Epithelial cell of prostate (primary cell): ENCODE measurements around the gene BICRAL.
"Not testable (repeated sequence)": the region's sequence is repeated elsewhere in the genome, so short reads cannot be mapped to it uniquely, and the experiment has no call there.

Source experiments
- DNase-seq: peaks from one replicate; pipeline ENCODE4 v3.0.0-alpha.2; 2011; ENCODE audit warnings: low read depth, low spot score
- H3K27ac ChIP-seq: fragments of 450-650 bp; 2 replicates; pipeline ENCODE4 v1.5.1; 2017; ENCODE audit warnings: mild to moderate bottlenecking

The BICRAL gene

DNA sequence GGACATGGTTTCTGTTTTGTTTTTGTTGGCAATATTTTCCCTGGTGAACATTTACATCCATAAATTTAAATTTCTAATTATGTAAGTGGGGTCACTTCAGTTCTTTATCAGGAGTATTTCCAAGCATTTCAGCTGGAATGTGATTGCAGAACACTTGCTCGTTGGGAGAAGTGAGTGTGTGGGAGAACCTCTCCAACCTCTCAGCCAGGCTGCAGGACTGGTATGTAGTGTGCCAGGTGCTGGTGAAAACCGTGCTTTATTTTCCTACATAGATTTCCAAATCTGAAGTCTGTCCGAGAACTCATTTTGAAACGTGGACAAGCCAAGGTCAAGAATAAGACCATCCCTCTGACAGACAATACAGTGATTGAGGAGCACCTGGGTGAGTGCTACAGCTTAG lies 103.8 kb downstream of the BICRAL start:
- H3K27ac ChIP-seq: no peak overlapping the region
- DNase-seq: no peak

- peak overlapping the region; percentile 100 for H3K27ac ChIP-seq
- not testable (repeated sequence) for DNase-seq
Measured at GRCh38 chr6:42888201-42888600, 106.3 kb downstream of the BICRAL start.

- no peak for DNase-seq
- peak overlapping the region; percentile 100 for H3K27ac ChIP-seq
Measured at GRCh38 chr6:42889815-42890214, 108.0 kb downstream of the BICRAL start.

GRCh38 chr6:42890311-42891198 lies 108.7 kb downstream of the BICRAL start:
- peak; percentile 92 for DNase-seq

DNA sequence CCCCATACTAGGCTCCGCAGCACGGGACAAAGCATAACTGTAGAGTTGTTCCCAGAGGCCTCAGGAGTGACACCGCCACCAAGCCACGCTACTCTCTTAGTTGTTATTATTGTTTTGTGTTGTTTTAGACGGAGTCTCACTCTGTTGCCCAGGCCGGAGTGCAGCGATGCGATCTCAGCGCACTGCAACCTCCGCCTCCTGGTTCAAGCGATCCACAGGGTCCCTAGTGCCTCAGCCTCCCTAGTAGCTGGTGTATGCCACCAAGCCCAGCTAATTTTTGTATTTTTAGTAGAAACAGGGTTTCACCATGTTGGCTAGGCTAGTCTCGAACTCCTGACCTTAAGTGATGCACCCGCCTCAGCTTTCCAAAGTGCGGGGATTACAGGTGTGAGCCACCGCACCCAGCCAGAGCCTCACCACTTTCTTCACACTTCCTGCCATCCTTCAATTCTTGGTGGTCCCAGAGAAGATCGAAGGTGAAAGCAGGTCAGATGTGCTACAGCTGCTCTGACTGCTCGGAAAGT lies 109.4 kb downstream of the BICRAL start:
- H3K27ac ChIP-seq: peak overlapping the region; percentile 100
- no peak for DNase-seq

More at GRCh38 chr6:42890311-42891198, 108.7 kb downstream of the BICRAL start:
- H3K27ac ChIP-seq: peak overlapping the region; percentile 100

- DNase-seq, H3K27ac ChIP-seq: not testable (repeated sequence)
Measured at GRCh38 chr6:42894041-42894828, 112.4 kb downstream of the BICRAL start.

DNA sequence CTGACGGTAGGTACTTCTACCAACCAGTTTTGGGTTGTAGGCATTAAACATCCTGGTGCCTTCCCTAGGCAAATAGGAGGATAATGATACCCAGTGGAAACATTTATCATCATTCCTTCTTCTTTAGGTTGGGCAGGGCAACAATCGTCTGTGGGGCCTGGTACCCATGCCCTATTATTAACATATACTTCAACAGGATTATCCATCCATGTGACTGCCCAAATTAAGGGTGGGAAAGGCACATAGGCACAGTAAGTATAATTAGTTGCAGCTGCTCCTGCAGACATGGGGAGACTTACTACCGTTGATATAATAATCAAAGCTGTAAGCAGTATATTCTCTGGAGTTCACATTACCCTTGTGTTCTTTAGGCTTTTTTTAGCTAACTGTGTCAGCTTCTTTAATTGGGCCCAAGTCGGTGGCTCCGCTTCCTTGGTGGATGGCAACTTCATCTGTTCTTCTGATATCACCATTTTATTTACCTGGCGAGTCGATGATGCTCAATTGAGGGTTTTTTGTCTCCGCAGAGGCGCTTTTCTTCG lies 114.4 kb downstream of the BICRAL start:
- no peak for DNase-seq
- no peak overlapping the region for H3K27ac ChIP-seq

DNA sequence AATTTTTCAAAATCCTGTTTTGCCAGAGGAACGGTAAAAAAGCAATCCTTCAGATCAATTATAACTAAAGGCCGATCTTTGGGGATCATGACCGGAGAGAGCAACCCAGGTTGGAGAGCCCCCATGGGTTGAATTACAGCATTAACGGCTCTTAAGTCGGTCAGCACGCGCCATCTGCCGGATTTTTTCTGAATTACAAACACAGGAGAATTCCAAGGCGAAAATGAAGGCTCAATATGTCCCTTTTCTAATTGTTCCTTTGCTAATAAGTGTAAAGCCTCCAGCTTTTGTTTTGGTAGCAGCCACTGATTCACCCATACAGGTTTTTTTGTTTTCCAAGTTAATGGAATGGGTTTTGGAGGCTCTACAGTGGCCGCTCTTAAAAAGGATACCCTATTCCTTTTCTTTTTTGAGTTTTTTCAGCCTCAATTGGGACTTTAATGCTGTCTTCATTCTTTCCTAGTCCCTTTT lies 117.1 kb downstream of the BICRAL start:
- DNase-seq: no peak
- no peak overlapping the region for H3K27ac ChIP-seq

GRCh38 chr6:42899871-42900270 lies 118.0 kb downstream of the BICRAL start:
- no peak overlapping the region for H3K27ac ChIP-seq

GRCh38 chr6:42901538-42901957 lies 119.7 kb downstream of the BICRAL start:
- peak; percentile 14 for DNase-seq

More at GRCh38 chr6:42899871-42900270, 118.0 kb downstream of the BICRAL start:
- DNase-seq: no peak

DNA sequence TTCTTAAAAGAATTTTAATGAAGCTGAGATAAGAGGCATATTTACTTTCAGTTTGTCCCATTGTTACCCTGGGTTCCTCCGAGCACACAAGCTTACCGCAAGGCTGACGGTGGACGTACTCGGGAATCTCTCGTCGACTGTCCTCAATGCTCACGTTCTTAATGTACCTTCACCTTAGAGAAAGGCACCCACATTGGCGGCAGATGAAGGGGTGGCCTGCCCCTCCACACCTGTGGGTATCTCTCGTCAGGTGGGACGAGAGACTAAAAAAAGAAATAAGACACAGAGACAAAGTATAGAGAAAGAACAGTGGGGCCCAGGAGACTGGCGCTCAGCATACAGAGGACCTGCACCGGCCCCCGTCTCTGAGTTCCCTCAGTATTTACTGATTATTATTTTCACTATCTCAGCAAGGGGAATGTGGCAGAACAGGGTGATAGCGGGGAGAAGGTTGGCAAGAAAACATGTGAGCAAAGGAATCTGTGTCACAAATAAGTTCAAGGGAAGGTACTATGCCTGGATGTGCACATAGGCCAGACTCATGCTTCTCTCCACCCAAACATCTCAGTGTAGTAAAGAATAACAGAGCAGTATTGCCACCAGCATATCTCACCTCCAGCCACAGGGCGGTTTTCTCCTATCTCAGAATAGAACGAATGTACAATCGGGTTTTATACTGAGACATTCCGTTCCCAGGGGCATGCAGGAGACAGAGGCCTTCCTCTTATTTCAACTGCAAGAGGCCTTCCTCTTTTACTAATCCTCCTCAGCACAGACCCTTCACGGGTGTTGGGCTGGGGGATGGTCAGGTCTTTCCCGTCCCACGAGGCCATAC lies 120.8 kb downstream of the BICRAL start:
- not testable (repeated sequence) for H3K27ac ChIP-seq, DNase-seq

More at GRCh38 chr6:42901538-42901957, 119.7 kb downstream of the BICRAL start:
- H3K27ac ChIP-seq: no peak overlapping the region

DNA sequence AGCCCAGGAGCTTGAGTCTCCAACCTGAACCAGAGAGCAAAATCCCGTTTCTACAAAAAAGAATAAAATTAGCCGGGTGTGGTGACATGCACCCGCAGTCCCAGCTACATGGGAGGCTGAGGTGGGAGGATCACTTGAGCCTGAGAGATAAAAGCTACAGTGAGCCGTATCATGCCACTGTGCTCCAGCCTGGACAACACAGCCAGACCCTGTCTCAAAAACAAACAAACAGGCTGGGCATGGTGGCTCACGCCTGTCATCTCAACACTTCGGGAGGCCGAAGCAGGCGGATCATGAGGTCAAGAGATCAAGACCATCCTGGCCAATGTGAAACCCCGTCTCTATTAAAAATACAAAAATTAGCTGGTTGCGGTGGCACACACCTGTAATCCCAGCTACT lies 122.6 kb downstream of the BICRAL start:
- no peak overlapping the region for H3K27ac ChIP-seq
- DNase-seq: no peak

DNA sequence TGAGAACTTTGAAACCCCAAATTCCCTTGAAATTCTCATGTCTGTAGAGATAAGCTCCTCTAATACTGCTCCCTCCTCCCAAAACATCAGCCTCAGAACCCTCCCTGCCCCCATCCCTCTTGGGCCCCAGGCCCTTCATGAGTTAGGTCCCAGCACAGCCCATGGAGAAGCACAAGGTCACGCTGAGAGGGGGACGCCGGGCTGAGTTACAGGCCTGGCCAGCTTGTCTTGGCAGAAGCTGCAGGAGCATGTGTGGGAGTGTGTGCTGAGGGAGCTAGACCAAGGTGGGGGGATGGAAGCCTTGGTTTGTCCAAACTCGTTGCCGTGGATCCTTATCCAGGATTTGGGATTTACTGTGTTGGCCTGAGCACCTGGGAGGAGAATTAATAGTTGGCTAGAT lies 125.5 kb downstream of the BICRAL start:
- DNase-seq: no peak
- no peak overlapping the region for H3K27ac ChIP-seq

- DNase-seq: no peak
- no peak overlapping the region for H3K27ac ChIP-seq
Measured at GRCh38 chr6:42909835-42910234, 128.0 kb downstream of the BICRAL start.

GRCh38 chr6:42911171-42912021 lies 129.5 kb downstream of the BICRAL start:
- no peak for DNase-seq
- H3K27ac ChIP-seq: no peak overlapping the region

GRCh38 chr6:42914546-42914945 lies 132.7 kb downstream of the BICRAL start:
- DNase-seq: no peak

DNA sequence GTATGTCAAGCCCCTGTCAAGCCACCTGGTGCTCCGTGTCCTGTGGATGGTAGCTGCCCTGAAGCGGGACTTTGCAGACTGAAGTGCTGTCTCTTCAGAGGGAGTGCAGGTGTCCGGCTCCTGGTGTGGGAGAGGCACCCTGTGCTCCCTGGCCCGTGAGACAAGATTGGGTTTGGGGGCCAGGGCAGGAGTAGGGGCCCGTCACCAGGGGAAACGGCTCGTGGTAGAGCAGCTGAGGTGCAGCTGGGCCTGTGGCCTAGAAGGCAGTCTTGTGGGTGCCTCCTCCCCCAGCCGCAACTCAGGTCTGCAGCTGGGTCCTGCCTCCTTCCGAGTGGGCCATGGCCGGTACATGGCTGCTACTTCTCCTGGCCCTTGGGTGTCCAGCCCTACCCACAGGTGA lies 133.9 kb downstream of the BICRAL start, which contains the start of gene PTCRA:
TSS of gene PTCRA (plus strand) at position 322 of the 400 bp plus-strand sequence. CDS start at position 339, 17 bp downstream.
- DNase-seq: no peak
- no peak within 1 kb of the TSS for H3K27ac ChIP-seq

More at GRCh38 chr6:42914546-42914945, 132.7 kb downstream of the BICRAL start:
- H3K27ac ChIP-seq: no peak overlapping the region

GRCh38 chr6:42916288-42916687 lies 134.4 kb downstream of the BICRAL start:
- DNase-seq: no peak
- H3K27ac ChIP-seq: no peak overlapping the region
